Vagina (tissue), 2 donors: ENCODE data around the gene GPN1.

Source experiments
- CTCF ChIP-seq, 3 experiments: fragments of 450-650 bp in 2 of 3; fragments of 200-600 bp in 1 of 3; sonication (generic) in 1 of 3; IDR thresholded peaks; one replicate each; pipeline ENCODE4 v1.5.1; 2017 to 2019; ENCODE audit warnings: antibody characterized with exemption in 3 of 3, mild to moderate bottlenecking in 2 of 3, moderate library complexity in 2 of 3
- POLR2A ChIP-seq, 2 donors: fragments of 450-650 bp; IDR thresholded peaks; one replicate each; pipeline ENCODE4 v1.6.1; 2017; ENCODE audit warnings: antibody characterized with exemption in 2 of 2, mild to moderate bottlenecking in 2 of 2, moderate library complexity in 2 of 2
- POLR2AphosphoS5 ChIP-seq, 2 donors: sonication (generic); formaldehyde crosslinking; IDR thresholded peaks; one replicate each; pipeline ENCODE4 v1.9.0; 2017; ENCODE audit warnings: antibody characterized with exemption in 2 of 2, mild to moderate bottlenecking in 2 of 2, low read depth in 1 of 2; ENCODE audit not compliant: insufficient read depth in 1 of 2

GRCh38 chr2:27689424-27689823, 60.6 kb downstream of the GPN1 start:
- TF ChIP-seq CTCF (IDR thresholded peaks at IDR 0.05), result no peak
- no peak for TF ChIP-seq POLR2A (IDR thresholded peaks at IDR 0.05)
- peak in 1 of 2 donors; percentile 14 for TF ChIP-seq POLR2AphosphoS5 (IDR thresholded peaks at IDR 0.05; ENCODE audit: insufficient read depth in 1 of 2, low read depth in 1 of 2)
